HFF-Myc (cell line): ENCODE results near the gene FCN3.
"Not testable (repeated sequence)": the region's sequence is repeated elsewhere in the genome, so short reads cannot be mapped to it uniquely, and the experiment has no call there.

Experiments
- DNase-seq: peaks from one replicate; pipeline ENCODE4 v3.0.0-alpha.2; 2011; ENCODE audit warnings: low read depth; ENCODE audit errors: extremely low read depth
- H3K4me3 ChIP-seq: replicated peaks from 2 replicates; pipeline ENCODE4 v1.5.1; 2011; ENCODE audit warnings: low read depth, mild to moderate bottlenecking, control low read depth, low read length
- CTCF ChIP-seq: IDR thresholded peaks from 2 replicates; pipeline ENCODE4 v1.5.1; 2012; ENCODE audit warnings: mild to moderate bottlenecking, low read depth, low read length, control low read depth; ENCODE audit errors: missing control alignments

FCN3 gene

GRCh38 chr1:27413004-27413403, 38.4 kb upstream of the FCN3 start:
- no peak overlapping the region for H3K4me3 ChIP-seq
- TF ChIP-seq CTCF: no peak
- DNase-seq: no peak

DNA sequence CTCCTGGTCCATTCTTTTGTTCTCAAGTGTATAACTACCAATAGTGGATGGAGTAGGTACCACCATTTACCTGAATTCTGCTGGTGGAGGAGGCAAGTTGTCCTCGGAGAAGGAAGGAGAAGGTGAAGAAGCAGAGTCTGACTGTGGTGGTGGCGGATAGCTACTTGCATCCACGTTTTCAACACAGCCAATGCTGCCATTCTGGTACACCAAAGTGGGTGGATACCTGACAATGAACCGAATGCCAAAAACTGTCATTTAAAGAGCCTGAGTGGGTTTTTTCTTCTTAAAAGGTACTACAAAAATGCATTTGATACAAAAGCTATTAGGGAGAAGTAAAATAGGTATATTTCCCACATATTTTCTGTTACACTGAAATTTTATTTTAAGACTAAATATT, 37.9 kb upstream of the FCN3 start:
- no peak for DNase-seq

DNA sequence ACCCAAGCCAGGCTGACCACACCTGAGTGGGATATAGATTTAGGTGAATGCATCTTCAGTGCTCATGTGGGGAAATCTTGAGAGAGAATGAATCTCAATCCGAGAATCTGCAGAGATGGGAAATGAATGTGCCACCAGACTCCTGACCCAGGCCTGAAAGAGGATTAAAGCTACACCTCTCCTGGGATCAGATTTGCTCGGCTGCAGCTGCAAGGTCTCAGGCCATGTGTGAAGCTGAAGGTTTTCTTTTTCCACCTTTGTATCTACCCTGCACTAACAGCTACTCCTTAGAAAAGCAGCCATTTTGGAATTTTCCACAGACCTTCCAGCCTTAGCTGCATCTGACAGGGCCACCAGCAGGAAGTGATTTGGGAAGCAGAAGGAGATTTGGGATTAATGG, 36.1 kb upstream of the FCN3 start:
- TF ChIP-seq CTCF: no peak
- DNase-seq: no peak

More for the DNA sequence above, 37.9 kb upstream of the FCN3 start:
- no peak for TF ChIP-seq CTCF
- no peak overlapping the region for H3K4me3 ChIP-seq

GRCh38 chr1:27409669-27410068, 35.0 kb upstream of the FCN3 start:
- no peak for TF ChIP-seq CTCF
- no peak overlapping the region for H3K4me3 ChIP-seq
- no peak for DNase-seq

More for the DNA sequence above, 36.1 kb upstream of the FCN3 start:
- no peak overlapping the region for H3K4me3 ChIP-seq

- no peak for DNase-seq
- H3K4me3 ChIP-seq: no peak overlapping the region
- no peak for TF ChIP-seq CTCF
Observed at GRCh38 chr1:27408151-27408550, 33.5 kb upstream of the FCN3 start.

- not testable (repeated sequence) for DNase-seq, H3K4me3 ChIP-seq
Observed at GRCh38 chr1:27406791-27407190, 32.2 kb upstream of the FCN3 start.

DNA sequence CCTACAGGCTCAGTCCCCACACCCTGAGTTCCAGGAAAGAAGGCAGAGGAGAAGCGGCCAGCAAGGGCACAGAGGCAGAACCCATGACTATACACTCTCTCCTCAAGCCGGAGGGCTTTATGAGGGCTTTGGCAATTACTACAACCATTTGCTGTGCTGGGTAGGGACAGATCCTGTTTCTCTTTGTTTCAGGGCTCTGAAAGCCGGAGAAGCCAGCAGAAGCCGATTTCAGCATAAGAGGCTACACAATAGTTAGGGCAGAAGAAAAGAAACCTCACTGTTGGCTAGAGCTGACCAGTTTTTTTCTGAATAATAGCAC, 31.7 kb upstream of the FCN3 start:
- H3K4me3 ChIP-seq: no peak overlapping the region
- DNase-seq: no peak
- TF ChIP-seq CTCF: no peak

- not testable (repeated sequence) for DNase-seq, H3K4me3 ChIP-seq
Observed at GRCh38 chr1:27405598-27406361, 31.2 kb upstream of the FCN3 start.
